Transverse colon (tissue), 4 donors: ENCODE measurements around the gene FLVCR2. TPM values are rescaled to one million over a fixed set of nuclear protein-coding genes. Genes with fewer than 3 reads are reported as not detected.

ENCODE experiments used
- DNase-seq: peaks from one replicate; pipeline ENCODE4 v3.0.0-alpha.2; 2019
- H3K27ac ChIP-seq, 4 donors: fragments of 200-600 bp; sonication (generic); 2 replicates each; pipeline ENCODE4 v1.5.1; 2016 to 2018; ENCODE audit warnings: inconsistent platforms in 4 of 4
- H3K27me3 ChIP-seq: fragments of 200-600 bp; sonication (generic); 2 replicates; pipeline ENCODE4 v1.5.1; 2017; ENCODE audit warnings: inconsistent platforms
- H3K36me3 ChIP-seq, 4 donors: fragments of 200-600 bp; sonication (generic); 2 replicates each; pipeline ENCODE4 v1.5.1; 2017 to 2019; ENCODE audit warnings: inconsistent platforms in 4 of 4
- H3K4me1 ChIP-seq, 4 donors: fragments of 200-600 bp; sonication (generic); 2 replicates each; pipeline ENCODE4 v1.5.1; 2017 to 2020; ENCODE audit warnings: inconsistent platforms in 4 of 4
- H3K4me3 ChIP-seq, 4 donors: fragments of 200-600 bp; sonication (generic); 1 replicate in 1 of 4; 2 replicates in 3 of 4; pipeline versions ENCODE4 v1.5.1 to v1.6.1; 2017 to 2019; ENCODE audit warnings: inconsistent platforms in 4 of 4
- H3K9me3 ChIP-seq, 2 donors: fragments of 200-600 bp; sonication (generic); 2 replicates each; pipeline ENCODE4 v1.5.1; 2017 to 2019; ENCODE audit warnings: inconsistent platforms in 2 of 2
- CTCF ChIP-seq, 5 experiments: fragments of 200-600 bp in 3 of 5; fragments of 450-650 bp in 2 of 5; sonication (generic) in 3 of 5; IDR thresholded peaks; 1 replicate in 2 of 5; 2 replicates in 3 of 5; pipeline ENCODE4 v1.5.1; 2016 to 2017; ENCODE audit warnings: antibody characterized with exemption in 5 of 5, inconsistent platforms in 3 of 5, mild to moderate bottlenecking in 2 of 5, moderate library complexity in 1 of 5
- EP300 ChIP-seq: sonication (generic); formaldehyde crosslinking; IDR thresholded peaks from one replicate; pipeline ENCODE4 v1.6.1; 2017; ENCODE audit warnings: antibody characterized with exemption, low read depth
- POLR2A ChIP-seq: fragments of 450-650 bp; IDR thresholded peaks from one replicate; pipeline ENCODE4 v1.6.1; 2016; ENCODE audit warnings: antibody characterized with exemption, mild to moderate bottlenecking, moderate library complexity
- POLR2AphosphoS5 ChIP-seq, 3 donors: sonication (generic); formaldehyde crosslinking; IDR thresholded peaks; one replicate each; pipeline ENCODE4 v1.6.1; 2016; ENCODE audit warnings: antibody characterized with exemption in 3 of 3
- WGBS, 2 donors: methylation state at CpG; one replicate each; pipeline ENCODE4 v1.1.5; 2018; ENCODE audit warnings: low coverage in 1 of 2; 5-methylcytosine and 5-hydroxymethylcytosine counted together
- in situ Hi-C, 4 donors: fragments of 200-750 bp; cut with MboI; loops; one replicate each; pipeline versions ENCODE4 v1.15.0 to v1.15.1; 2017; ENCODE audit warnings: low sequenced_read_pairs in 3 of 4, low pct_ligation_motif_present in 1 of 4, low pct_unique_long_range_greater_than_20kb in 1 of 4
- intact Hi-C: fragments of 100-400 bp; cut with DNase I; formaldehyde crosslinking; loops from one replicate; pipeline ENCODE4 v1.15.1; 2023; ENCODE audit warnings: low total_unique reads
- total RNA-seq, 4 donors: library from RNA; depleted of rRNA; stranded (reverse); fragments of >200 nt; gene quantifications; one replicate each; pipeline ENCODE4 v1.1.0, GENCODE V29; 2016

Gene FLVCR2
- total RNA-seq, 4 donors from 2014 or later: 6.2 to 54.5 (median 45.0) TPM

GRCh38 chr14:75535164-75535898, 43.1 kb upstream of the FLVCR2 start:
- H3K27ac ChIP-seq: peak overlapping the region in 3 of 4 donors; percentile 43 to 60 (median 50)
- H3K9me3 ChIP-seq: no peaks in the 10 kb centered on the region
- H3K27me3 ChIP-seq: no peaks in the 10 kb centered on the region
- H3K4me1 ChIP-seq: peaks cover 0 to 11% (median 3%) of the 10 kb centered on the region in 4 donors
- no peak overlapping the region for H3K4me3 ChIP-seq
- no peaks in the 10 kb centered on the region for H3K36me3 ChIP-seq
- TF ChIP-seq POLR2A (no peak), POLR2AphosphoS5 (IDR thresholded peaks at IDR 0.05) (no peak), CTCF (IDR thresholded peaks at IDR 0.05) (no peak), EP300 (no peak)
- no peak for DNase-seq
- intact Hi-C loops: no loop called here
- 82 to 88% methylated on average over 5 of the region's 5 CpGs for whole genome bisulfite sequencing, 2 donors
- in situ Hi-C loops: no loop called here

- Histone ChIP-seq H3K36me3 (no peaks in the 10 kb centered on the region), H3K4me1 (peaks cover 0 to 12% (median 3%) of the 10 kb centered on the region in 4 donors), H3K4me3 (no peak overlapping the region), H3K27ac (peak overlapping the region in 3 of 4 donors; percentile 60 to 76 (median 71)), H3K9me3 (no peaks in the 10 kb centered on the region), H3K27me3 (no peaks in the 10 kb centered on the region)
- 53 to 76% methylated on average over 4 of the region's 4 CpGs for WGBS, 2 donors
- in situ Hi-C loops: no loop called here
- TF ChIP-seq POLR2AphosphoS5 (IDR thresholded peaks at IDR 0.05) (no peak), EP300 (no peak), POLR2A (no peak), CTCF (IDR thresholded peaks at IDR 0.05) (no peak)
- intact Hi-C loops: no loop called here
- no peak for DNase-seq
Measured at GRCh38 chr14:75537071-75537470, 41.3 kb upstream of the FLVCR2 start.

- no peak for TF ChIP-seq POLR2A
- no peak for TF ChIP-seq CTCF (IDR thresholded peaks at IDR 0.05)
- TF ChIP-seq POLR2AphosphoS5 (IDR thresholded peaks at IDR 0.05): no peak
- TF ChIP-seq EP300: no peak
- WGBS, 2 donors: 80 to 81% methylated on average over 2 to 5 of the region's 5 CpGs
- in situ Hi-C loops: no loop called here
- no peaks in the 10 kb centered on the region for H3K27me3 ChIP-seq
- no peak overlapping the region for H3K27ac ChIP-seq
- H3K36me3 ChIP-seq: no peaks in the 10 kb centered on the region
- H3K4me1 ChIP-seq: peaks cover 0 to 30% (median 9%) of the 10 kb centered on the region in 4 donors
- intact Hi-C loops: no loop called here
- H3K9me3 ChIP-seq: no peaks in the 10 kb centered on the region
- DNase-seq: no peak
- H3K4me3 ChIP-seq: no peak overlapping the region
Measured at GRCh38 chr14:75539162-75539560, 39.3 kb upstream of the FLVCR2 start.

- DNase-seq: no peak
- 59% methylated on average over 17 of the region's 17 CpGs; no CpG with 5 or more reads in 1 of the 2 donors for WGBS, 2 donors
- Histone ChIP-seq H3K4me3 (no peak overlapping the region), H3K27ac (no peak overlapping the region), H3K4me1 (peaks cover 0 to 30% (median 9%) of the 10 kb centered on the region in 4 donors), H3K9me3 (no peaks in the 10 kb centered on the region), H3K27me3 (no peaks in the 10 kb centered on the region), H3K36me3 (no peaks in the 10 kb centered on the region)
- no peak for TF ChIP-seq CTCF (IDR thresholded peaks at IDR 0.05)
- intact Hi-C loops: no loop called here
- in situ Hi-C loops: no loop called here
Measured at GRCh38 chr14:75539561-75540478, 38.6 kb upstream of the FLVCR2 start.
